OCI-LY7 (cell line): ENCODE measurements around the gene RNU1-4. TPM values are rescaled to one million over a fixed set of nuclear protein-coding genes. Genes with fewer than 3 reads are reported as not detected.
"Not testable (repeated sequence)": the region's sequence is repeated elsewhere in the genome, so short reads cannot be mapped to it uniquely, and the experiment has no call there.

Source experiments
- BruUV-seq: library from RNA; stranded (reverse); fragments of 400-500 nt; replicated peaks from 2 replicates; lab custom pipeline; 2021; lab: Mats Ljungman, UMichigan
- CTCF ChIA-PET: fragments of 300-600 bp; sonication (Branson Sonifier 250); formaldehyde crosslinking; loops from one replicate; lab custom pipeline; 2022; ENCODE audit warnings: antibody characterized with exemption; ENCODE audit not compliant: unreplicated experiment; lab: Charles Lee
- POLR2A ChIA-PET: fragments of 300-600 bp; sonication (Branson Sonifier 250); formaldehyde crosslinking; loops from one replicate; lab custom pipeline; 2022; ENCODE audit warnings: antibody characterized with exemption; lab: Charles Lee
- DNase-seq: peaks from one replicate; pipeline ENCODE4 v3.0.0-alpha.2; 2015; ENCODE audit warnings: low spot score
- H2AFZ ChIP-seq: fragments of 200-600 bp; sonication (generic), shearing (Covaris generic); 2 replicates; pipeline ENCODE4 v1.6.1; 2014; ENCODE audit warnings: mild to moderate bottlenecking, antibody characterized with exemption, low read length, moderate library complexity
- H3K27ac ChIP-seq: fragments of 200-600 bp; sonication (generic); 2 replicates; pipeline ENCODE4 v1.5.1; 2014; ENCODE audit warnings: mixed run types, low read depth, mild to moderate bottlenecking, moderate library complexity, low read length, inconsistent platforms; ENCODE audit not compliant: poor library complexity, severe bottlenecking
- H3K36me3 ChIP-seq: fragments of 200-600 bp; sonication (generic); 2 replicates; pipeline ENCODE4 v1.6.1; 2014; ENCODE audit warnings: mild to moderate bottlenecking, antibody characterized with exemption, low read length, moderate library complexity, mixed read lengths; ENCODE audit not compliant: insufficient read depth
- H3K4me1 ChIP-seq: fragments of 200-600 bp; sonication (generic); 2 replicates; pipeline ENCODE4 v1.5.1; 2014; ENCODE audit warnings: mild to moderate bottlenecking, low read length; ENCODE audit not compliant: insufficient read depth, poor library complexity, severe bottlenecking
- H3K4me2 ChIP-seq: fragments of 200-600 bp; sonication (generic); 2 replicates; pipeline ENCODE4 v1.6.1; 2014; ENCODE audit warnings: mild to moderate bottlenecking, low read length
- H3K4me3 ChIP-seq: fragments of 200-600 bp; sonication (generic); 2 replicates; pipeline ENCODE4 v1.5.1; 2014; ENCODE audit warnings: mild to moderate bottlenecking, low read depth, low read length; ENCODE audit not compliant: poor library complexity, severe bottlenecking
- H3K79me2 ChIP-seq: fragments of 200-600 bp; sonication (generic); 2 replicates; pipeline ENCODE4 v1.6.1; 2016; ENCODE audit warnings: low read depth, mild to moderate bottlenecking, low read length, moderate library complexity, mixed read lengths; ENCODE audit not compliant: insufficient read depth
- H3K9me2 ChIP-seq: fragments of 200-600 bp; sonication (generic); 2 replicates; pipeline ENCODE4 v1.6.1; 2016; ENCODE audit warnings: mild to moderate bottlenecking, low read length, mixed read lengths; ENCODE audit not compliant: insufficient read depth
- H3K9me3 ChIP-seq: fragments of 200-600 bp; sonication (generic); 2 replicates; pipeline ENCODE4 v1.6.1; 2014; ENCODE audit warnings: mild to moderate bottlenecking, mixed run types, low read length, mixed read lengths
- H4K20me1 ChIP-seq: fragments of 200-600 bp; sonication (generic); 2 replicates; pipeline ENCODE4 v1.6.1; 2014; ENCODE audit warnings: mild to moderate bottlenecking, antibody characterized with exemption, low read length, moderate library complexity, mixed read lengths; ENCODE audit not compliant: insufficient read depth
- intact Hi-C: fragments of 100-400 bp; cut with micrococcal nuclease; formaldehyde crosslinking; loops from one replicate; pipeline ENCODE4 v1.10.0; 2022; ENCODE audit not compliant: unreplicated experiment
- total RNA-seq, 2 experiments: library from RNA; depleted of rRNA in 1 of 2; stranded (reverse); fragments of >200 nt in 1 of 2; shearing (Covaris generic) in 1 of 2; gene quantifications; 2 replicates each; pipeline ENCODE4 v1.2.3, GENCODE V29; 2014 to 2022

RNU1-4 gene
- total RNA-seq, 2 experiments from 2014 or later: under 0.01 to 1,968 TPM

GRCh38 chr1:16764820-16765655 is 24.7 kb downstream of the RNU1-4 start:
- H3K9me2 ChIP-seq, CTCF ChIA-PET, BruUV-seq: not testable (repeated sequence)

GRCh38 chr1:16765731-16766605 is 25.7 kb downstream of the RNU1-4 start:
- H3K4me1 ChIP-seq, POLR2A ChIA-PET, H3K9me3 ChIP-seq, DNase-seq, H3K36me3 ChIP-seq, BruUV-seq, H3K4me2 ChIP-seq, H3K4me3 ChIP-seq, H3K79me2 ChIP-seq, H3K9me2 ChIP-seq, H4K20me1 ChIP-seq, H3K27ac ChIP-seq, CTCF ChIA-PET, intact Hi-C loops, H2AFZ ChIP-seq: not testable (repeated sequence)

More at GRCh38 chr1:16764820-16765655, 24.7 kb downstream of the RNU1-4 start:
- H3K4me1 ChIP-seq, H2AFZ ChIP-seq, DNase-seq, H3K4me3 ChIP-seq, POLR2A ChIA-PET, H4K20me1 ChIP-seq, H3K9me3 ChIP-seq, H3K36me3 ChIP-seq, H3K79me2 ChIP-seq, intact Hi-C loops, H3K4me2 ChIP-seq, H3K27ac ChIP-seq: not testable (repeated sequence)

DNA sequence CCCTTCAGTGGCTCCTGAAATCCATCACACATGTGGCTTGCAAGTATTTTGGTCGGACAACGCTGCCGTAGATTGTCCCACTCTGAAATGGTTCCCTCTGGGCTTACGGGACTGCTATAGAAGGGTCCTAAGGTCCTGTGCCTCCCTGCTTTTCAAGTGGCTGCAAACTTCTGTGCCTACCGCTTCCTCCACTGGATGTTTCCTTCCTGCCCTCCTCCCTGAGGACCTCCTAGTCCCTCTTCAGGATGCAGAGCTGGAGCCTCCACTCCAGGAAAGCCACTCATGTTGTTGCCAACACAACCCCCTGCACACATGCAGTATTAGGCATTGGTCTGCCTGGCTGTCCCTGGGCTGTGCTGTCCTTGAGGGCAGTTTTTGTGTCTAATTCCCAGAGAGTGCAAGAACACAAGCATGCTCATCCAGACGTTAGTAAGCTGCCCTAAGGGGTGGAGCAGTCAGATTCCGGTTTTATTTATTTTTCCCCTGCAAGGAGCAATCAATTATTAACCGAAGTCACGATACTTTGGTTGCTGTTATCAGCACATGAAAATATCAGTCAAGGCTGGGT is 26.5 kb downstream of the RNU1-4 start:
- H2AFZ ChIP-seq, H3K4me1 ChIP-seq, DNase-seq, H3K4me2 ChIP-seq, H3K4me3 ChIP-seq, POLR2A ChIA-PET, H3K9me2 ChIP-seq, H3K9me3 ChIP-seq, H3K27ac ChIP-seq, CTCF ChIA-PET, H3K36me3 ChIP-seq, H3K79me2 ChIP-seq, BruUV-seq, H4K20me1 ChIP-seq, intact Hi-C loops: not testable (repeated sequence)

GRCh38 chr1:16770139-16770759 is 29.9 kb downstream of the RNU1-4 start:
- H3K9me2 ChIP-seq, H3K4me3 ChIP-seq, H3K79me2 ChIP-seq, H3K27ac ChIP-seq, H3K4me2 ChIP-seq, intact Hi-C loops, DNase-seq, H3K9me3 ChIP-seq, CTCF ChIA-PET, H2AFZ ChIP-seq, H4K20me1 ChIP-seq, POLR2A ChIA-PET, H3K36me3 ChIP-seq, BruUV-seq, H3K4me1 ChIP-seq: not testable (repeated sequence)

DNA sequence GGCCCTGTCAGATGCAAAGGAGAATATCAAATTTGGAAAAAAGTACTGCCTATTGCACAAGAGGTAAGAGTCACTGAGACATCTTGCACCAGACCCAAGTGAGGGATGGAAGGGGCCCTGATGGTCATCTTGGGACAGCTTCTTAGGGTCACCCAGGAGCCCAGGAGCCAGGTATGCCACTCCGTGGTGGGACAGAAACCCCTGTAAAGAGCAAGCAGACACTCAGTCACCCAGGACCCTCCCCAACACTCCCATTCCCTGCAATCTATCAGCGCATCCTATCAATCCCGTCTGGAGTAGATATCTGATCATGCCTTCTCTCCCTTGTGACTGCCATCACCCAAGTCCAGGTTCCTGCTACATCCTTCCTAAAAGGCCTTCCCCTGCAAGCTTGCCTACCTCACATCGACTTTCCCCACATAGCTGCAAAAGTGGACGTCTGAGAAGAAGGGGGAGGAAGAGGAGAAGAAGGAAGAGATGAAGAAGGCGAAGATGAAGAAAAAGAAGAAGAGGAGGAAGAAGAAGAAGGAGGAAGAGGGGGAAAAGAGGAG is 30.7 kb downstream of the RNU1-4 start:
- H3K36me3 ChIP-seq, H3K4me3 ChIP-seq, H3K27ac ChIP-seq, CTCF ChIA-PET, H3K79me2 ChIP-seq, H4K20me1 ChIP-seq, H3K9me3 ChIP-seq, BruUV-seq, DNase-seq, H3K4me2 ChIP-seq, H3K4me1 ChIP-seq, H3K9me2 ChIP-seq, H2AFZ ChIP-seq, intact Hi-C loops, POLR2A ChIA-PET: not testable (repeated sequence)
